Measurements from ENCODE around the gene NAPA. TPM values are rescaled to one million over a fixed set of nuclear protein-coding genes. Genes with fewer than 3 reads are reported as not detected.

Gene NAPA
- total and polyA plus RNA-seq, 9 donors, result 59.4 to 101 (median 95.0) TPM

DNA sequence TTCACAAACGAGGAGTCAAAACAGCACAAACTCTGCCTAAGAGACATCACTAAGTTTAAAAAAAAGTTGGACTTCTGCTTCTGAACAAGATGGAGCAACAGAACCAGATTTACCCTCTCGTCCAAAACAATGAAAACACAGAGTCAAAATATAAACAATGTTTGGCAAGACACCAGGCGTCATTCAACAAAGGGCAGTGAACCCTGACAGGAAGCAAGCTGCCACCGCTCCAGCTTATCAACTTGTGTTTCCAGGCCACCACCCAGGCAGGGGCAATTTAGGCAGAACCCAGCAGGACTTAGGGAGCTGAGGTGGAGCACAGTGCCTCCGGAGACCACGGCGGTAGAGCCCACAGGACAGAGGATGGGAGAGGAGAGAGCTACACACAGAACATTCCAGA is 8.6 kb upstream of the NAPA start:
- Histone ChIP-seq H3K36me3 (no peaks in the 10 kb centered on the region), H3K9me3 (no peaks in the 10 kb centered on the region), H3K4me3 (no peak overlapping the region), H3K4me1 (ENCODE audit: insufficient read depth) (peaks cover 3% of the 10 kb centered on the region), H3K27ac (no peak overlapping the region), H3K27me3 (no peaks in the 10 kb centered on the region)
- TF ChIP-seq POLR2A (IDR thresholded peaks at IDR 0.05) (no peak), EP300 (IDR thresholded peaks at IDR 0.05) (no peak)
- TF ChIP-seq, protein P1, sequence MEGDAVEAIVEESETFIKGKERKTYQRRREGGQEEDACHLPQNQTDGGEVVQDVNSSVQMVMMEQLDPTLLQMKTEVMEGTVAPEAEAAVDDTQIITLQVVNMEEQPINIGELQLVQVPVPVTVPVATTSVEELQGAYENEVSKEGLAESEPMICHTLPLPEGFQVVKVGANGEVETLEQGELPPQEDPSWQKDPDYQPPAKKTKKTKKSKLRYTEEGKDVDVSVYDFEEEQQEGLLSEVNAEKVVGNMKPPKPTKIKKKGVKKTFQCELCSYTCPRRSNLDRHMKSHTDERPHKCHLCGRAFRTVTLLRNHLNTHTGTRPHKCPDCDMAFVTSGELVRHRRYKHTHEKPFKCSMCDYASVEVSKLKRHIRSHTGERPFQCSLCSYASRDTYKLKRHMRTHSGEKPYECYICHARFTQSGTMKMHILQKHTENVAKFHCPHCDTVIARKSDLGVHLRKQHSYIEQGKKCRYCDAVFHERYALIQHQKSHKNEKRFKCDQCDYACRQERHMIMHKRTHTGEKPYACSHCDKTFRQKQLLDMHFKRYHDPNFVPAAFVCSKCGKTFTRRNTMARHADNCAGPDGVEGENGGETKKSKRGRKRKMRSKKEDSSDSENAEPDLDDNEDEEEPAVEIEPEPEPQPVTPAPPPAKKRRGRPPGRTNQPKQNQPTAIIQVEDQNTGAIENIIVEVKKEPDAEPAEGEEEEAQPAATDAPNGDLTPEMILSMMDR (IDR thresholded peaks at IDR 0.05), result no peak
- no peak for DNase-seq
- 7 to 45% (median 13%) methylated on average over 7 of the region's 7 CpGs for WGBS, 3 donors
- intact Hi-C loops (cut with DNase I), result loop anchor here in 1 of 4 donors (10.0 kb wide), 2 partner anchors 171 to 261 kb away; no protein-coding TSS in a partner anchor

DNA sequence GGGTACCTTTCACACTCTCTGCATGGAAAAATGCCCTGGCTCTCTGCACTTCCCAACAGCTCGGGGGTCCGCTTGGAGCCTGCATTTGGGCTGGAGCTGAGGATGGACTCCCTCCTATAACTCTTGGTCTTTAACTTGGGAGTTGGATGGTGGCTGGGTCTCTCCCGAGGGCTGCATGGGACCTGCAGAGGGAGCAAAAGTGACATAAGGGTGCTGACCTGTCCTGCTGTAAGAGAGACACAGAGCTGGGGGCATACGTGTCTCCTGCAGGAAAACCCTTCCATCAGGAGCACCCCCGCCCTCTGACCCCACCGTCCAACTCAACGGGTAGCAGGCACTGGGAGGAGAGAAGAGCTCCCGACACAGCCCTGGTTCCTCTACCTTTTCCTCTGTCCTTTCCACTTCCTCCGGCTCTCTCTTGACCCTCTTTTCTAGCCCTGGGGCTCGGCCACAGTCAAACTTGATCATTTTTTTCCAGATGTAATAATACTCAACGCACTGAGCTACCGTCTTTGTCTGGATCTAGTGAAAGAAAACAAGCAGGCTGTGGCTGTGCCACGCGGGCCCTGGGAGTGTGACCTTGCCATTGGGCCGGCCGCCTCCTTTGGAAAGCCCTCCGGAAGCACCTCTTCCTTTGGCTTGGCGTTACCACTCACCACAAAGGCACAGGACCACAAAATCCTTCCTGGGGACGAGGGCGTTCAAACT is 6.8 kb upstream of the NAPA start:
- 72 to 78% (median 75%) methylated on average over 20 of the region's 20 CpGs for WGBS, 3 donors
- no peak for DNase-seq
- no peak overlapping the region for H3K4me3 ChIP-seq
- intact Hi-C loops (cut with DNase I), result loop anchor here in 1 of 4 donors (10.0 kb wide), 2 partner anchors 173 to 263 kb away; no protein-coding TSS in a partner anchor
- H3K36me3 ChIP-seq, result no peaks in the 10 kb centered on the region
- H3K27me3 ChIP-seq, result no peaks in the 10 kb centered on the region
- no peaks in the 10 kb centered on the region for H3K9me3 ChIP-seq
- no peak for TF ChIP-seq POLR2A (IDR thresholded peaks at IDR 0.05)
- TF ChIP-seq, protein P1 (IDR thresholded peaks at IDR 0.05), result no peak
- TF ChIP-seq EP300 (IDR thresholded peaks at IDR 0.05), result no peak
- no peak overlapping the region for H3K27ac ChIP-seq
- H3K4me1 ChIP-seq (ENCODE audit: insufficient read depth), result peaks cover 3% of the 10 kb centered on the region

GRCh38 chr19:47520839-47521238 is 6.0 kb upstream of the NAPA start:
- intact Hi-C loops (cut with DNase I), result loop anchor here in 1 of 4 donors (10.0 kb wide), 2 partner anchors 174 to 264 kb away; no protein-coding TSS in a partner anchor
- H3K4me1 ChIP-seq (ENCODE audit: insufficient read depth), result peaks cover 4% of the 10 kb centered on the region

DNA sequence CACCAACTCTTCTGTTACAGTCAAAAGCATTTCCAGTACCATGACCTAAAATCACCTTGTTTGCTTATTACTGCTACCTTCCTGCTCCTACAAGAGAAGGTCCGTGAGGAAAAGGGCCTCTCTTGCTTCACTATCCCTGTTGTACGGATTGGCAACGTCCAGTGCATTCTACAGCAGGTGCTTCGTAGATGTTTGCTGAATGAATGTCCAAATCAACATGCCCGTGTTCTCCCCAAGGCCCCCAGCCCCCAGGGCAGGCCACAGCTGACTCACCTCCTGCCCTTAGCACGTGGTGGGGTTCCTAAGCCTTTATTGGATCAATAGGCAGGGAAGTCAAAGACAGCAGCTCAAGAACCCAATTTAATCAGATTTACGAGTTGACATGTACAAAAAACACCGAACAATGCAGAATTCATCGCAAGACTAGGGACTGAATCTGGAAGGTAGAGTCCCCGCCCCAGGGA is 5.5 kb upstream of the NAPA start:
- Histone ChIP-seq H3K4me3 (no peak overlapping the region), H3K9me3 (no peaks in the 10 kb centered on the region), H3K36me3 (no peaks in the 10 kb centered on the region), H3K27me3 (no peaks in the 10 kb centered on the region), H3K4me1 (ENCODE audit: insufficient read depth) (peaks cover 5% of the 10 kb centered on the region), H3K27ac (no peak overlapping the region)
- TF ChIP-seq, protein P1 (IDR thresholded peaks at IDR 0.05), result no peak
- TF ChIP-seq EP300 (IDR thresholded peaks at IDR 0.05), result no peak
- no peak for TF ChIP-seq POLR2A (IDR thresholded peaks at IDR 0.05)
- WGBS, 3 donors, result 76 to 82% (median 76%) methylated on average over 10 of the region's 10 CpGs
- intact Hi-C loops (cut with DNase I), result loop anchor here in 1 of 4 donors (10.0 kb wide), 2 partner anchors 174 to 264 kb away; no protein-coding TSS in a partner anchor
- DNase-seq, result no peak

More at GRCh38 chr19:47520839-47521238, 6.0 kb upstream of the NAPA start:
- DNase-seq, result no peak
- 60 to 75% (median 66%) methylated on average over 4 to 6 of the region's 6 CpGs for WGBS, 3 donors
- H3K9me3 ChIP-seq, result no peaks in the 10 kb centered on the region
- H3K27me3 ChIP-seq, result no peaks in the 10 kb centered on the region
- H3K36me3 ChIP-seq, result no peaks in the 10 kb centered on the region
- H3K27ac ChIP-seq, result no peak overlapping the region
- H3K4me3 ChIP-seq, result no peak overlapping the region
- TF ChIP-seq EP300 (IDR thresholded peaks at IDR 0.05) (no peak), POLR2A (IDR thresholded peaks at IDR 0.05) (no peak)
- TF ChIP-seq, protein P1 (IDR thresholded peaks at IDR 0.05), result no peak

Data from ovary (tissue), 9 donors.